HepG2 (cell line): ENCODE data around the gene SYS1. TPM values are rescaled to one million over a fixed set of nuclear protein-coding genes. Genes with fewer than 3 reads are reported as not detected.

Experiments
- ATF7-NPFF ChIP-seq: sonication (generic); formaldehyde crosslinking; IDR thresholded peaks from 2 replicates; pipeline ENCODE4 v1.8.1; 2023; ENCODE audit warnings: mild to moderate bottlenecking, low read depth, missing genetic modification reagents, moderate library complexity
- BRCA1 ChIP-seq: sonication (generic); formaldehyde crosslinking; IDR thresholded peaks from 2 replicates; pipeline ENCODE4 v1.4.0; 2020; ENCODE audit warnings: missing genetic modification reagents
- EHMT2 ChIP-seq: fragments of 200-600 bp; sonication (generic); IDR thresholded peaks from 2 replicates; pipeline ENCODE4 v1.7.0; 2017; ENCODE audit warnings: antibody characterized with exemption, low read depth, low read length, borderline replicate concordance
- FOXM1 ChIP-seq: sonication (generic); formaldehyde crosslinking; IDR thresholded peaks from 2 replicates; pipeline ENCODE4 v1.5.0; 2020; ENCODE audit warnings: missing genetic modification reagents
- FOXP1 ChIP-seq, 2 experiments: fragments of 450-650 bp in 1 of 2; IDR thresholded peaks; 2 replicates each; pipeline ENCODE4 v1.6.1; 2017 to 2018; ENCODE audit warnings: antibody characterized with exemption in 1 of 2
- GLMP ChIP-seq: sonication (generic); formaldehyde crosslinking; IDR thresholded peaks from 2 replicates; pipeline ENCODE4 v1.9.0; 2021; ENCODE audit warnings: missing genetic modification reagents, mild to moderate bottlenecking, borderline replicate concordance
- HMGXB3 ChIP-seq: sonication (generic); formaldehyde crosslinking; IDR thresholded peaks from 2 replicates; pipeline ENCODE4 v1.4.0; 2020; ENCODE audit warnings: missing genetic modification reagents, borderline replicate concordance
- KMT2B ChIP-seq: IDR thresholded peaks from 2 replicates; pipeline ENCODE4 v1.6.1; 2016; ENCODE audit warnings: missing genetic modification reagents, missing compliant biosample characterization
- NFYB ChIP-seq: sonication (generic); formaldehyde crosslinking; IDR thresholded peaks from 2 replicates; pipeline ENCODE4 v1.4.0; 2020; ENCODE audit warnings: missing genetic modification reagents
- SP140L ChIP-seq: sonication (generic); formaldehyde crosslinking; IDR thresholded peaks from 2 replicates; pipeline ENCODE4 v1.4.0; 2020; ENCODE audit warnings: missing genetic modification reagents, borderline replicate concordance
- TAF1 ChIP-seq: sonication (generic); formaldehyde crosslinking; IDR thresholded peaks from 2 replicates; pipeline ENCODE4 v1.4.0; 2020; ENCODE audit warnings: missing genetic modification reagents
- ZFP36L2 ChIP-seq: sonication (generic); formaldehyde crosslinking; IDR thresholded peaks from 2 replicates; pipeline ENCODE4 v1.4.0; 2020; ENCODE audit warnings: missing genetic modification reagents
- ZNF17 ChIP-seq: sonication (generic); formaldehyde crosslinking; IDR thresholded peaks from 2 replicates; pipeline ENCODE4 v1.5.0; 2020; ENCODE audit warnings: mild to moderate bottlenecking, missing genetic modification reagents
- ZNF318 ChIP-seq: sonication (generic); formaldehyde crosslinking; IDR thresholded peaks from 2 replicates; pipeline ENCODE4 v1.4.0; 2020; ENCODE audit warnings: mild to moderate bottlenecking, missing genetic modification reagents
- ZNF354B ChIP-seq: sonication (generic); formaldehyde crosslinking; IDR thresholded peaks from 2 replicates; pipeline ENCODE4 v1.8.0; 2022; ENCODE audit warnings: mild to moderate bottlenecking, missing genetic modification reagents
- ZNF850 ChIP-seq: sonication (generic); formaldehyde crosslinking; conservative IDR thresholded peaks from 2 replicates; pipeline ENCODE4 v1.9.0; 2021; ENCODE audit warnings: mild to moderate bottlenecking, missing genetic modification reagents
- polyA plus RNA-seq, 8 experiments: library from polyadenylated mRNA; depleted of rRNA in 3 of 8; stranded (reverse) in 7 of 8; unstranded in 1 of 8; fragments of >200 nt; fragmentation: Illumina TruSeq in 4 of 8; extraction: Trizol in 4 of 8; gene quantifications; 2 replicates each; pipeline versions ENCODE4 v1.2.1 to v1.2.3, GENCODE V29; 2011 to 2016; ENCODE audit warnings: low read depth in 4 of 8, missing spikeins in 1 of 8, mixed read lengths in 1 of 8; ENCODE audit not compliant: insufficient read depth in 1 of 8
- total RNA-seq, 5 experiments: library from RNA; depleted of rRNA; stranded (reverse); fragments of >200 nt; fragmentation: Illumina TruSeq; extraction: Trizol; gene quantifications; 2 replicates each; pipeline ENCODE4 v1.2.3, GENCODE V29; 2016; ENCODE audit warnings: low read depth in 1 of 5

Gene SYS1
- total and polyA plus RNA-seq, 2 of the 13 experiments (the other 11 are each of a cell fraction or from before 2014, with no cell fraction given), result 38.3 to 65.6 TPM

GRCh38 chr20:45362804-45363610 is at the start of gene SYS1 (continued):
- TF ChIP-seq ZNF850 (no peak), FOXM1 (CRISPR knock-in tag) (no peak), ZNF17 (CRISPR knock-in tag) (no peak), TAF1 (CRISPR knock-in tag) (peak; percentile 96), HMGXB3 (CRISPR knock-in tag) (peak; percentile 92), ZFP36L2 (CRISPR knock-in tag) (peak; percentile 77; the same call in 1 of the 2 replicates), KMT2B (CRISPR knock-in tag) (peak; percentile 94), GLMP (CRISPR knock-in tag) (no peak), ZNF354B (no peak), NFYB (peak; percentile 59), FOXP1 (IDR thresholded peaks at IDR 0.05) (no peak), FOXP1 (CRISPR knock-in tag; IDR thresholded peaks at IDR 0.05) (peak; percentile 29; the same call in 1 of the 2 replicates), EHMT2 (no peak), ZNF318 (CRISPR knock-in tag) (peak; percentile 94), BRCA1 (peak; percentile 90), ATF7-NPFF (CRISPR knock-in tag) (peak; percentile 77), SP140L (CRISPR knock-in tag) (no peak; the same call in none of the 2 replicates)
